Stimulated activated CD4-positive, alpha-beta T cell treated with anti-CD3 and anti-CD28 coated beads, Interleukin-15, amount 100 ng/mL, for 48 hours (primary cell): Measurements from ENCODE around the gene SLC28A1.
"Not testable (repeated sequence)": the region's sequence is repeated elsewhere in the genome, so short reads cannot be mapped to it uniquely, and the experiment has no call there.

Experiments
- DNase-seq, 2 donors: peaks; one replicate each; pipeline ENCODE4 v3.0.0-alpha.2; 2020; ENCODE audit warnings: low read depth in 2 of 2

Gene SLC28A1

DNA sequence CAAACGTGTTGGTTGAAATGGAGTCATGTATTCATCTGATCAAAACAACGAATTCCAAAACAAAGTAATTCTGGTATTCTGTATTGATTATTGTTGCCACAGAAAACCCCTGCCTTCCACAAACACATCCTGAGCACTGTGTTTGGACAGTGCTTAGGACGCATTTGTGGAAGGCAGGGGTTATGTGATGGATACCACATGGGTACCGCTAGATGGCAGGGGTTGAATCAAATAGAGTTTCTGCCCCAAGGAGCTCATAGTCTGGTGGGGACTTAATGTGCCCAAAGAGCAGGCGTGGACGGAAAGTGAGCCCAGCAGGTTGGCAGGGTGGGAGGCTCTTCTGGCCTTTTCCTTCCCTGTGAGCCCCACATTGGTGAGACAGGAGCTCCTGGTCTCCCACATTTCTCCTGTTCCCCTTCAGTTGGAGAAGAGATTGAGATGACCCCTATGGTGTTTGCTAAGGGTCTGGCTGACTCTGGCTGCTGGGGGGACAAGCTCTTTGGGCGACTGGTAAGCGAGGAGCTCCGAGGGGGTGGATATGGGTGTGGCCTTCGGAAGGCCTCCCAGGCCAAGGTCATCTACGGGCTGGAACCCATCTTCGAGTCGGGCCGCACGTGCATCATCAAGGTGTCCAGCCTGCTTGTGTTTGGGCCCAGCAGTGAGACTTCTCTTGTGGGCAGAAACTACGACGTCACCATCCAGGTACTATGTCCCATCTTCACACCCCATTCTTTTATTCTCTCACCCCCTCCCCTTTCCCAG is 22.1 kb upstream of the SLC28A1 start:
- DNase-seq: no peak

GRCh38 chr15:84863565-84864443 is 20.7 kb upstream of the SLC28A1 start:
- DNase-seq: no peak

DNA sequence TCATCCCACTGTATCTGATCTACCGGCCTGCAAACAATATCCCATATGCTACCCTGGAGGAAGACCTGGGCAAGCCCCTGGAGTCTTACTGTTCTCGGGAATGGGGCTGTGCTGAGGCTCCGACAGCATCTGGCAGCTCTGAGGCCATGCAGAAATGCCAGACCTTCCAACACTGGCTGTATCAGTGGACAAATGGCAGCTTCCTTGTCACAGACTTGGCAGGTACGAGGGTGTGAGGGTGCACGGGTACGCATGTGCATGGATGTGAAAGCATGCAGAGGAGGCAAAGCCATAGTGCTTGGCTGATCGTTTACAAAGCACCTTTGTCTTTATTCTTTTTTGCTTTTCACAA is 20.0 kb upstream of the SLC28A1 start:
- no peak for DNase-seq

DNA sequence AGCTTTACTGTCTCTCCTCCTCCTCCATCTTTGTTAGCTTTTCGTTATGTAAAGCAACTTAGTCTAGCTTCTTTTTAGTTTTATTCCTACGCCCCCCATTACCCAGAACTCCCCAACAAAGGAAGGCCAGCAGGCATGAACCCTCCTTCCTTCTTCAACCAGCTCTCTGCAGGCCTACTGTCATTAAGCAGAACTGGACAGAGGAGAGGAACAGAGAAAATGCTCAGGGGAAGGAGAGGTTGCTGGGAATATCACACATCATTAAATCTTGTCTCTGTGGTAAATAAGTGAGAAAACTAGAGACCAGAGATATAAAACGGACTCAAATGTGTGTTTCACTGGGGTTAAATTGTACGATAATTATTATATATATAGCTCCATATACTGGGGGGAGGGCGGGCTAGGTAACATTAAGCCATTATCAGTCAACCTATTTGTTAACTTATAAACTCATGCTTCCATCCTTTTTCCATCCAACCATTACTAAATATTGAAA is 19.3 kb upstream of the SLC28A1 start:
- no peak for DNase-seq

DNA sequence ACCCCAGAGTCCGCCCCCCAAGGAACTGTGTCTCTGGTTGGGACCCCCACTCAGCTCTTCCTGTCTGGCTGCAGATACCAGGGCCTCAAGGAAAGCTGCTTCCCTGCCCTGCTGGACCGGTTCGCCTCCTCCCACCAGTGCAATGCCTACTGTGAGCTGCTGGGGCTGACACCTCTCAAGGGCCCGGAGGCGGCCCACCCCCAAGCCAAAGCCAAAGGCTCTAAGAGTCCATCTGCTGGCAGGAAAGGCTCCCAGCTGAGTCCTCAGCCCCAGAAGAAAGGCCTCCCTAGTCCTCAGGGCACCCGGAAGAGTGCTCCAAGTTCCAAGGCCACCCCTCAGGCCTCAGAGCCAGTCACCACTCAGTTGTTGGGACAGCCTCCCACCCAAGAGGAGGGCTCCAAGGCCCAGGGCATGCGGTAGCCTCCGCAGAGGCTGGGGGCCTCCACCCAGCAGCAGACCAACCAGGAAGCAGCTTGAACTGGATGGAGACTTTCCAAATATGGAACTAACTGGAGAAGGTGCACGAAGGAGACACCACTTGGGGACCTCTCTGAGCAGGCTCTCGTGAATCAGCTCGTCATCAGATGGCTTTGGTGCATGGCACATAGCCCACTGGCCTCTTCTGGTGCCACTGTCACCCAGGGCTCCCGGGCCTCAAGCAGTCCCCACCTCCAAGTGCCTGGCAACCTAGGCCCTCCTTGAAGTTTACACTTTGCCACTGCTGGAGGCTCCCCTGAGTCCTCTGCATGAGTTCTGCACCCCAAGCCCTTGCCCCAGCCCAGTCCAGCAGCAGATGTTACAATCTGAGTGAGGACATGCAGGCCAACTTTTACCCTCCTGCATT is 16.2 kb upstream of the SLC28A1 start:
- no peak for DNase-seq

GRCh38 chr15:84869510-84869909 is 15.0 kb upstream of the SLC28A1 start:
- DNase-seq: no peak

DNA sequence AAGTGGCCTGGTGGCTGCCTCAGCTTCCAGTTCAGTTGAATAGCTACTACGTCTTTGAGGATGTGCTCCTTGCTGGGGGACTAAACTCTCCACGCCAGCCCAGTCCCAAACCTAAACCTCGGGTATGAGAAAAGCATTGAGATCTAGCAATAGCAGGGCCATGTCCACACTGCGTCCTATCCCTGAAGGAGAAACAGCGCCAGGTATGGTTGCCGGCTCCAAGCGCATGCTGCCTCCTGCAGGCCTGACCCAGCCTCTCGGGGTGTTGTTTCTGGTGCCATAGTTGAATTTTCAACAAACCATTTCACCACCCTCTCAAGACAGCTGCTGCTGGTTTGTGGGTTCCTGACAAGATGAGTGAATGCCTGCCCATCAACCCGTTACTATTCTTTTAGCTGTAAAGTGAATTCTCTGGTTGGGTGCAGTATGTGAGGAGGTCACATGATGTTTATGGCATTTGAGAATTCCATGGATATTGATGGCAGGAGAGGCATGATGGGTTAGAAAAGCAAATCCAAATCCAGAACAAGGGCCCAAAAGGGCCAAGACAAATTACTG is 13.0 kb upstream of the SLC28A1 start:
- DNase-seq: no peak

DNA sequence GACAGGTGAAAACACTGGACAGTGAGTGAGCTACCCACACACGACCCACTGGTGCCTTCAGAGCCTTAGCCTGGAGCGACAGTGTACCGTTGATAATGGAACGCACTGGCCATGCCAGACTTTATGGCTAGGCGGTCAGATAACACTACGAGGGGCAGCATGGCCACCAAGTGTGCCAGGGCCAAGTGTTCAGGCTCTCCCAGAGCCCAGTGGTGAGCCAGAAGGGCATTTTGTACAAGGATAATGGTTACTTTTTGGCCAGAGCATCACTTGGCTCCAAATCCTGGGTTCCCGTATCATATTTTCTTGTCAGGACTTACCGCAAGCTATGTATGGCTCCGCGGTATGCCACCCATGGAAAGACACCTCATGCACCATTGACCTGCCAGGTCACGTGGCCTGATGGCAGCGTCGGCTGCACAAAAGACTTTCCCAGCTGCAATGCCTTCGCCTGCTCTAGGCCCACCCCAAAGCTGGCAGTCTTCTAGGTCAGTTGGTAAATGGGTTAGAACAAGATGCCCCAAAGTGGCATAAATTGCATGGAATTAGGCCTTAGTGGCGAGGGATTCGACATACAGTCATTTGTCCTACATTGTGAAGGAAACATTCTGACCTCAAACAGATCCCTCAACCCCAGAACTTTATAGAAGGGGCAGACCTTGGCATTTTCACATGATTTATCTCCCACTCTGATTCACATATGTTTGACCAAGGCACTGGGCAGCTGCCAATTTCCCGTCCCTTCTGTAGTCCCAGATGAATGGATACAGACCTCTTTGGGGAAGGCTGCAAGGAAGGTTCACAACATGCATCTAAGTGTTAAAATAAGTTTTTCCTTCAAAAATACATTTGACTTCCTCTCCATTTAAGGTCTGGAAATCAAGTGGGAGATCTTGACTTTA is 12.2 kb upstream of the SLC28A1 start:
- no peak for DNase-seq

- DNase-seq: no peak
Measured at GRCh38 chr15:84873997-84874396, 10.5 kb upstream of the SLC28A1 start.

DNA sequence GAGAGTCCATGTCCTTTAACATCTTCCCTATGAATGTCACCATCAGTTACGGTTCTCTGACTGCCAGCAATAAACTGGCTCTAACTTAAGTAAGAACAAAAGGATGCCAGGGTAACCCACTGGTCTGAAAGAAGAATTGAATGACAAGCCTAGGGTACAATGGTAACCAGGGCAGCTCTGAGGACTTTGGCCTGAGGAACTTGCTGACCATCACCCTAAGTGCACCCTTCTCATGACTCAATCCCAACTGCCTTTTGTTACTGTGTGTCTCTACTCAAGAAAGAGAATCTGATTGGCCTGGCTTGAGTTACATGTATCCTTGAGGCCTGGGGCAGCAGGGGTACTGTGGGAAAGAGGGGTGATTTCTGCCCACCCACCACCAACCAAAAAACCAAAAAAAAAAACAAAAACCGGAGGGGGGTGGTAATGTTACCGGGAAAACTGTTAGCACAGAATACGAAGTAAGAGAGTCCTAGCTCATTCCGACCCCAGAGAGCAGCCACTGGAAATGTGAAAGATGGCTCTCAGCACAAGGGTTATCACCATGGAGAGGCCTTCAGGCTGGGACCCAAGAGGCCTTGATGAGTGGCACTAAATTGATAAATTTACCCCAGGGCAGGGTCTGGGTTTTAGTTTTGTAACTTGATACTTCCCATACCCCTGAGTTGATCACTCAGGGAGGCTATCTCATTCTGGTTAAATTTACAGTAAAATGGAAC is 9.3 kb upstream of the SLC28A1 start:
- DNase-seq: no peak

GRCh38 chr15:84876269-84876668 is 8.2 kb upstream of the SLC28A1 start:
- no peak for DNase-seq

GRCh38 chr15:84877701-84878100 is 6.8 kb upstream of the SLC28A1 start:
- DNase-seq: not testable (repeated sequence)

GRCh38 chr15:84878504-84878903 is 6.0 kb upstream of the SLC28A1 start:
- peak; percentile 47 to 61 for DNase-seq

GRCh38 chr15:84879088-84879780 is 5.2 kb upstream of the SLC28A1 start:
- no peak for DNase-seq

GRCh38 chr15:84880007-84880406 is 4.5 kb upstream of the SLC28A1 start:
- DNase-seq: no peak

GRCh38 chr15:84880822-84881519 is 3.5 kb upstream of the SLC28A1 start:
- DNase-seq: no peak

- DNase-seq: no peak
Measured at GRCh38 chr15:84881520-84881830, 3.0 kb upstream of the SLC28A1 start.

- DNase-seq: no peak
Measured at GRCh38 chr15:84883466-84883865, 996 bp upstream of the SLC28A1 start.

DNA sequence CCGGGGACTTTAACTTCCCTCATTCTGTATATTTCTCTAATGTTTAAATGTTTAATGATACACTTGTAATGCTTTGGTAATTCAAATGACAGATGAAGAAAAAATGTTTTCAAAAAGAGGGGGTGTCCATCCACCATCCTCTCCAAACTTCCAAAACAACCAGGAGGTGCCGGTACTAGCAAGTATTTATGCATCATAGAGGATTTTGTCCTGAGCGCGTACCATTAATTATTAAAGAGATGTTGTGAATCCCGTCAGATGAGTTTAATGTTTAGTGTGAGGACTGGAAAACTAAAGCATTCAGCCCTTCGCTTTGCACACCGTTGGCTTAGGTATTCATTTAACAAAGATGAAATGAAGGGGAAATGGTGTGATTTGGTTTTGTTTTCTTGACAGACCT is 1.3 kb downstream of the SLC28A1 start:
- DNase-seq: no peak
